ENCODE measurements around the gene NCF2. TPM values are rescaled to one million over a fixed set of nuclear protein-coding genes. Genes with fewer than 3 reads are reported as not detected.

The NCF2 gene
- total RNA-seq, 2 donors from 2014 or later, result 5.4 to 20.5 TPM

GRCh38 chr1:183514235-183514634 is 76.0 kb downstream of the NCF2 start:
- peaks cover 4% of the 10 kb centered on the region for H3K36me3 Mint-ChIP-seq
- H3K4me3 Mint-ChIP-seq, result no peak overlapping the region
- no peaks in the 10 kb centered on the region for H3K27me3 Mint-ChIP-seq
- ATAC-seq (no peak), DNase-seq (ENCODE audit: low spot score) (no peak)
- H3K4me1 Mint-ChIP-seq (ENCODE audit: low read depth in 2 of 2), result peaks cover 12 to 18% of the 10 kb centered on the region in 2 donors
- H3K9me3 Mint-ChIP-seq, result no peaks in the 10 kb centered on the region
- H3K27ac Mint-ChIP-seq, result no peak overlapping the region

- H3K27ac Mint-ChIP-seq, result no peak overlapping the region
- H3K4me1 Mint-ChIP-seq (ENCODE audit: low read depth in 2 of 2), result peaks cover 12 to 18% of the 10 kb centered on the region in 2 donors
- H3K9me3 Mint-ChIP-seq, result no peaks in the 10 kb centered on the region
Observed at GRCh38 chr1:183512450-183512849, 77.8 kb downstream of the NCF2 start.

GRCh38 chr1:183508694-183509093 is 81.6 kb downstream of the NCF2 start:
- Mint-ChIP-seq H3K27ac (no peak overlapping the region), H3K36me3 (no peaks in the 10 kb centered on the region), H3K27me3 (no peaks in the 10 kb centered on the region), H3K4me3 (no peak overlapping the region), H3K4me1 (ENCODE audit: low read depth in 2 of 2) (peaks cover 11 to 12% of the 10 kb centered on the region in 2 donors), H3K9me3 (no peaks in the 10 kb centered on the region)
- DNase-seq (ENCODE audit: low spot score) (no peak), ATAC-seq (no peak)

More at GRCh38 chr1:183512450-183512849, 77.8 kb downstream of the NCF2 start:
- ATAC-seq (no peak), DNase-seq (ENCODE audit: low spot score) (no peak)
- Mint-ChIP-seq H3K36me3 (peaks cover 4% of the 10 kb centered on the region), H3K27me3 (no peaks in the 10 kb centered on the region), H3K4me3 (no peak overlapping the region)

- DNase-seq (ENCODE audit: low spot score) (no peak), ATAC-seq (no peak)
- Mint-ChIP-seq H3K4me3 (no peak overlapping the region), H3K4me1 (ENCODE audit: low read depth in 2 of 2) (peaks cover 6% of the 10 kb centered on the region in 2 donors), H3K9me3 (no peaks in the 10 kb centered on the region), H3K36me3 (no peaks in the 10 kb centered on the region), H3K27ac (no peak overlapping the region), H3K27me3 (no peaks in the 10 kb centered on the region)
Observed at GRCh38 chr1:183506561-183506960, 83.7 kb downstream of the NCF2 start.

Other genes starting within 250 kb of the NCF2 start
- gene NMNAT2, start 172.1 kb downstream of the NCF2 start, total RNA-seq, result not detected
- 10 to 100 TPM; 90.2 to 96.1 TPM for gene SMG7, start 118.0 kb downstream of the NCF2 start, total RNA-seq
- gene ARPC5, start 45.3 kb upstream of the NCF2 start, total RNA-seq, result 100 to 1,000 TPM; 120 to 221 TPM
- not detected for gene APOBEC4, start 62.9 kb upstream of the NCF2 start, total RNA-seq
- gene RGL1, start 214.7 kb upstream of the NCF2 start, total RNA-seq, result 1 to 10 TPM; 3.7 to 5.0 TPM